HepG2 (cell line): ENCODE results near the gene XPO1. TPM values are rescaled to one million over a fixed set of nuclear protein-coding genes. Genes with fewer than 3 reads are reported as not detected.
A peak's percentile ranks its signal among the peaks of the same experiment; 100 is the strongest.

Experiments
- ARID2 ChIP-seq: sonication (generic); formaldehyde crosslinking; IDR thresholded peaks from 2 replicates; pipeline ENCODE4 v1.8.1; 2022; ENCODE audit warnings: mild to moderate bottlenecking, missing genetic modification reagents, borderline replicate concordance
- ATF7 ChIP-seq, 2 experiments: fragments of 450-650 bp in 1 of 2; sonication (generic) in 1 of 2; formaldehyde crosslinking in 1 of 2; IDR thresholded peaks; 2 replicates each; pipeline versions ENCODE4 v1.4.0 to v1.6.1; 2016 to 2020; ENCODE audit warnings: antibody characterized with exemption in 1 of 2, mild to moderate bottlenecking in 1 of 2, missing genetic modification reagents in 1 of 2
- BCL6 ChIP-seq: IDR thresholded peaks from 2 replicates; pipeline ENCODE4 v1.6.1; 2016; ENCODE audit warnings: missing genetic modification reagents, missing compliant biosample characterization
- EP300 ChIP-seq, 3 experiments: sonication (generic) in 1 of 3; formaldehyde crosslinking in 1 of 3; IDR thresholded peaks; 2 replicates each; pipeline versions ENCODE4 v1.5.1 to v1.6.1; 2011 to 2020; ENCODE audit warnings: low read depth in 2 of 3, low read length in 2 of 3, borderline replicate concordance in 1 of 3, improper control_type of control experiment in 1 of 3, mild to moderate bottlenecking in 1 of 3, missing genetic modification reagents in 1 of 3, moderate library complexity in 1 of 3
- FOXK1 ChIP-seq: sonication (generic); formaldehyde crosslinking; IDR thresholded peaks from 2 replicates; pipeline ENCODE4 v1.4.0; 2020; ENCODE audit warnings: low read depth, missing genetic modification reagents, borderline replicate concordance
- GTF3A ChIP-seq: sonication (generic); formaldehyde crosslinking; conservative IDR thresholded peaks from 2 replicates; pipeline ENCODE4 v1.4.0; 2020; ENCODE audit warnings: mild to moderate bottlenecking, missing genetic modification reagents
- HNF4G ChIP-seq, 2 experiments: sonication (generic) in 1 of 2; formaldehyde crosslinking in 1 of 2; IDR thresholded peaks; 2 replicates each; pipeline versions ENCODE4 v1.4.0 to v1.6.1; 2011 to 2020; ENCODE audit warnings: borderline replicate concordance in 2 of 2, low read depth in 2 of 2, mild to moderate bottlenecking in 2 of 2, low read length in 1 of 2, missing genetic modification reagents in 1 of 2, moderate library complexity in 1 of 2
- KLF11 ChIP-seq: IDR thresholded peaks from 2 replicates; pipeline ENCODE4 v1.6.1; 2016; ENCODE audit warnings: missing compliant biosample characterization
- KLF9 ChIP-seq: IDR thresholded peaks from 2 replicates; pipeline ENCODE4 v1.6.1; 2016; ENCODE audit warnings: low read depth
- PBX2 ChIP-seq: IDR thresholded peaks from 2 replicates; pipeline ENCODE4 v1.6.1; 2016; ENCODE audit warnings: control low read depth
- UBTF ChIP-seq: sonication (generic); formaldehyde crosslinking; IDR thresholded peaks from 2 replicates; pipeline ENCODE4 v1.4.0; 2020; ENCODE audit warnings: mild to moderate bottlenecking, missing genetic modification reagents
- ZBTB38 ChIP-seq: sonication (generic); formaldehyde crosslinking; IDR thresholded peaks from 2 replicates; pipeline ENCODE4 v1.5.1; 2020; ENCODE audit warnings: mild to moderate bottlenecking, missing genetic modification reagents
- ZNF253 ChIP-seq: sonication (generic); formaldehyde crosslinking; IDR thresholded peaks from 2 replicates; pipeline ENCODE4 v1.8.0; 2022; ENCODE audit warnings: mild to moderate bottlenecking, missing genetic modification reagents, borderline replicate concordance
- ZNF441 ChIP-seq: sonication (generic); formaldehyde crosslinking; IDR thresholded peaks from 2 replicates; pipeline ENCODE4 v1.7.0; 2021; ENCODE audit warnings: missing genetic modification reagents, borderline replicate concordance
- ZNF552 ChIP-seq: sonication (generic); formaldehyde crosslinking; IDR thresholded peaks from 2 replicates; pipeline ENCODE4 v1.9.0; 2022; ENCODE audit warnings: missing genetic modification reagents, mild to moderate bottlenecking, borderline replicate concordance
- ZNF567 ChIP-seq: sonication (generic); formaldehyde crosslinking; IDR thresholded peaks from 2 replicates; pipeline ENCODE4 v1.8.1; 2023; ENCODE audit warnings: mild to moderate bottlenecking, missing genetic modification reagents, borderline replicate concordance
- ZNF576 ChIP-seq: sonication (generic); formaldehyde crosslinking; IDR thresholded peaks from 2 replicates; pipeline ENCODE4 v1.4.0; 2020; ENCODE audit warnings: mild to moderate bottlenecking, missing genetic modification reagents
- ZNF607 ChIP-seq: sonication (generic); formaldehyde crosslinking; IDR thresholded peaks from 2 replicates; pipeline ENCODE4 v1.5.1; 2020; ENCODE audit warnings: missing genetic modification reagents, mild to moderate bottlenecking, borderline replicate concordance
- ZNF770 ChIP-seq: sonication (generic); formaldehyde crosslinking; IDR thresholded peaks from 2 replicates; pipeline ENCODE4 v1.5.0; 2020; ENCODE audit warnings: mild to moderate bottlenecking, missing genetic modification reagents
- polyA plus RNA-seq, 8 experiments: library from polyadenylated mRNA; depleted of rRNA in 3 of 8; stranded (reverse) in 7 of 8; unstranded in 1 of 8; fragments of >200 nt; fragmentation: Illumina TruSeq in 4 of 8; extraction: Trizol in 4 of 8; gene quantifications; 2 replicates each; pipeline versions ENCODE4 v1.2.1 to v1.2.3, GENCODE V29; 2011 to 2016; ENCODE audit warnings: low read depth in 4 of 8, missing spikeins in 1 of 8, mixed read lengths in 1 of 8; ENCODE audit not compliant: insufficient read depth in 1 of 8
- total RNA-seq, 5 experiments: library from RNA; depleted of rRNA; stranded (reverse); fragments of >200 nt; fragmentation: Illumina TruSeq; extraction: Trizol; gene quantifications; 2 replicates each; pipeline ENCODE4 v1.2.3, GENCODE V29; 2016; ENCODE audit warnings: low read depth in 1 of 5

Gene XPO1
- total and polyA plus RNA-seq, 2 of the 13 experiments (the other 11 are each of a cell fraction or from before 2014, with no cell fraction given): 67.4 to 212 TPM

- TF ChIP-seq FOXK1 (CRISPR knock-in tag) (peak; percentile 78), GTF3A (CRISPR knock-in tag) (no peak), ZNF253 (CRISPR knock-in tag) (0 out of 2 replicates have a peak, but pooled peaks have one; percentile 44), BCL6 (CRISPR knock-in tag) (peak; percentile 9; the same call in 1 of the 2 replicates), HNF4G (IDR thresholded peaks at IDR 0.05; ENCODE audit: borderline replicate concordance, low read depth, low read length) (peak; percentile 57; the same call in 1 of the 2 replicates), HNF4G (CRISPR knock-in tag; IDR thresholded peaks at IDR 0.05; ENCODE audit: borderline replicate concordance, low read depth) (no peak), ZNF567 (CRISPR knock-in tag) (no peak), ZNF441 (CRISPR knock-in tag) (peak; percentile 38; the same call in 1 of the 2 replicates), KLF11 (CRISPR knock-in tag) (no peak), PBX2 (CRISPR knock-in tag) (0 out of 2 replicates have a peak, but pooled peaks have one; percentile 38), KLF9 (CRISPR knock-in tag) (peak; percentile 95), UBTF (no peak), ZNF576 (no peak), ZBTB38 (CRISPR knock-in tag) (no peak), ZNF770 (CRISPR knock-in tag) (peak; percentile 27; the same call in 1 of the 2 replicates), EP300 (IDR thresholded peaks at IDR 0.05; ENCODE audit: low read depth in 2 of 2, low read length in 2 of 2) (peak in 1 of 2 experiments; percentile 52; a peak in 1 of 4 replicates), EP300 (CRISPR knock-in tag; IDR thresholded peaks at IDR 0.05; ENCODE audit: borderline replicate concordance) (no peak), ARID2 (CRISPR knock-in tag) (peak; percentile 66; the same call in 1 of the 2 replicates), ZNF552 (CRISPR knock-in tag) (no peak), ATF7 (IDR thresholded peaks at IDR 0.05) (no peak), ATF7 (CRISPR knock-in tag; IDR thresholded peaks at IDR 0.05) (no peak), ZNF607 (CRISPR knock-in tag) (0 out of 2 replicates have a peak, but pooled peaks have one; percentile 56)
These were observed 66.0 kb downstream of the XPO1 start (continued) for GRCh38 chr2:61471905-61472805.
